Stomach (tissue), 4 donors: ENCODE results near the gene PPDPF.

Experiments
- POLR2A ChIP-seq, 4 donors: fragments of 450-650 bp; IDR thresholded peaks; one replicate each; pipeline ENCODE4 v1.6.1; 2016; ENCODE audit warnings: antibody characterized with exemption in 4 of 4, control low read depth in 2 of 4, mild to moderate bottlenecking in 1 of 4, moderate library complexity in 1 of 4
- TF ChIP-seq, protein P1 (sequence below), 7 experiments: fragments of 450-650 bp in 4 of 7; fragments of 200-600 bp in 3 of 7; sonication (generic) in 3 of 7; IDR thresholded peaks; one replicate each; pipeline ENCODE4 v1.5.1; 2016 to 2019; ENCODE audit warnings: antibody characterized with exemption in 7 of 7, control low read depth in 2 of 7, mild to moderate bottlenecking in 1 of 7

DNA sequence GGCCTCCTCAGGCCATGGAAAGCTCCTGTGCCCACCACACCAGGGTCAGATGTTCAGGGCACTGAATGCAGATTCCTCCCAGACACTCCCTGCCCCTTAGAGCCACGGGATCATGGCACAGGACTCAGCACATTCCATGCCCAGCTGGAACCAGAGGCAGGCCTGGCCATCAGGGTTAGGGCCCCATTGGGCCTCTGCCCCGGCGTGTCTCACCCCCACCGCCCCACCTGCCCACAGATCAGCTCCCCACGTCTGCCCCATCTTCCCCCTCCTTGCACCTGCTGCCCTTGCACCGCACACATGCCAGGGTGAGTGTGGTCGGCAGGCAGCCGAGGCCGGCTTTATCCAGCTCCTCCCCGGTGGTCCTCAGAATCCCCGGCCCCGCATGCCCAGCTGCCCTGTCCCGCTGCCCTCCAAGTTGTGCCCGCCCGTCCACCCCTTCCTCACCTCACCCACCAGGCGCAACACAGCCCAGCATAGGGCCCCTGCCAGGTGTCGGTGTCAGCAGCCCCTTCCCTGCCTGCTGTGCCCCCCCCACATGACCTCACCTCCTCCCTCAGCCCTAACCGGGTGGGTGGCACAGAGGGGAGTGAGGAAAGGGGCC lies 29.2 kb downstream of the PPDPF start:
- TF ChIP-seq, protein P1, sequence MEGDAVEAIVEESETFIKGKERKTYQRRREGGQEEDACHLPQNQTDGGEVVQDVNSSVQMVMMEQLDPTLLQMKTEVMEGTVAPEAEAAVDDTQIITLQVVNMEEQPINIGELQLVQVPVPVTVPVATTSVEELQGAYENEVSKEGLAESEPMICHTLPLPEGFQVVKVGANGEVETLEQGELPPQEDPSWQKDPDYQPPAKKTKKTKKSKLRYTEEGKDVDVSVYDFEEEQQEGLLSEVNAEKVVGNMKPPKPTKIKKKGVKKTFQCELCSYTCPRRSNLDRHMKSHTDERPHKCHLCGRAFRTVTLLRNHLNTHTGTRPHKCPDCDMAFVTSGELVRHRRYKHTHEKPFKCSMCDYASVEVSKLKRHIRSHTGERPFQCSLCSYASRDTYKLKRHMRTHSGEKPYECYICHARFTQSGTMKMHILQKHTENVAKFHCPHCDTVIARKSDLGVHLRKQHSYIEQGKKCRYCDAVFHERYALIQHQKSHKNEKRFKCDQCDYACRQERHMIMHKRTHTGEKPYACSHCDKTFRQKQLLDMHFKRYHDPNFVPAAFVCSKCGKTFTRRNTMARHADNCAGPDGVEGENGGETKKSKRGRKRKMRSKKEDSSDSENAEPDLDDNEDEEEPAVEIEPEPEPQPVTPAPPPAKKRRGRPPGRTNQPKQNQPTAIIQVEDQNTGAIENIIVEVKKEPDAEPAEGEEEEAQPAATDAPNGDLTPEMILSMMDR (IDR thresholded peaks at IDR 0.05) = no peak
- no peak for TF ChIP-seq POLR2A (IDR thresholded peaks at IDR 0.05)
